HEK293 (cell line): Measurements from ENCODE around the gene KY.

Experiments
- CTCF ChIA-PET: fragments of 350-600 bp; formaldehyde crosslinking; extraction: SDS; loops from one replicate; lab custom pipeline; 2021; ENCODE audit warnings: antibody characterized with exemption; lab: Yijun Ruan, JAX
- POLR2A ChIA-PET: fragments of 300-600 bp; formaldehyde crosslinking; extraction: SDS; loops from one replicate; lab custom pipeline; 2020; ENCODE audit warnings: antibody characterized with exemption, inconsistent platforms; lab: Yijun Ruan, JAX
- H3K27ac ChIP-seq: fragments of 200-500 bp; sonication (Bioruptor generic); 2 replicates; pipeline ENCODE4 v1.5.1; 2014; ENCODE audit warnings: low read depth, low read length, control low read depth, inconsistent platforms; ENCODE audit errors: extremely low read depth
- H3K36me3 ChIP-seq, 2 experiments: fragments of 200-500 bp in 1 of 2; sonication (Bioruptor generic) in 1 of 2; 1 replicate in 1 of 2; 2 replicates in 1 of 2; pipeline ENCODE4 v1.5.1; 2014 to 2017; ENCODE audit warnings: inconsistent platforms in 2 of 2, low read length in 2 of 2; ENCODE audit not compliant: control insufficient read depth in 2 of 2, insufficient read depth in 1 of 2
- H3K4me1 ChIP-seq: fragments of 200-500 bp; sonication (Bioruptor generic); 2 replicates; pipeline ENCODE4 v1.5.1; 2014; ENCODE audit warnings: mild to moderate bottlenecking, low read length, inconsistent platforms; ENCODE audit not compliant: control insufficient read depth, insufficient read depth
- H3K4me3 ChIP-seq: 2 replicates; pipeline ENCODE4 v1.5.1; 2011; ENCODE audit warnings: low read depth, mild to moderate bottlenecking, control low read depth, low read length, moderate library complexity
- H3K9me3 ChIP-seq: fragments of 200-500 bp; sonication (Bioruptor generic); 2 replicates; pipeline ENCODE4 v1.5.1; 2014; ENCODE audit warnings: low read depth, low read length, inconsistent platforms; ENCODE audit not compliant: control insufficient read depth, insufficient read depth
- BCL11A ChIP-seq: fragments of 450-650 bp; formaldehyde crosslinking; IDR thresholded peaks from 2 replicates; pipeline ENCODE4 v1.5.1; 2016; ENCODE audit warnings: low read depth, missing biosample characterization, missing genetic modification characterization
- BCL11B ChIP-seq: fragments of 450-650 bp; formaldehyde crosslinking; IDR thresholded peaks from 2 replicates; pipeline ENCODE4 v1.5.1; 2016; ENCODE audit warnings: low read depth, missing biosample characterization, missing genetic modification characterization
- GFI1B ChIP-seq: fragments of 450-650 bp; formaldehyde crosslinking; IDR thresholded peaks from 2 replicates; pipeline ENCODE4 v1.5.1; 2016; ENCODE audit warnings: missing biosample characterization, missing genetic modification characterization
- INSM2 ChIP-seq: fragments of 450-650 bp; formaldehyde crosslinking; IDR thresholded peaks from 2 replicates; pipeline ENCODE4 v1.5.1; 2016; ENCODE audit warnings: missing biosample characterization, missing genetic modification characterization
- KLF8 ChIP-seq: fragments of 450-650 bp; formaldehyde crosslinking; IDR thresholded peaks from 2 replicates; pipeline ENCODE4 v1.5.1; 2016; ENCODE audit warnings: missing biosample characterization, missing genetic modification characterization
- KLF9 ChIP-seq: fragments of 450-650 bp; formaldehyde crosslinking; IDR thresholded peaks from 2 replicates; pipeline ENCODE4 v1.5.1; 2016; ENCODE audit warnings: missing biosample characterization, missing genetic modification characterization, low read depth
- MYNN ChIP-seq: fragments of 450-650 bp; formaldehyde crosslinking; IDR thresholded peaks from 2 replicates; pipeline ENCODE4 v1.5.1; 2016; ENCODE audit warnings: missing biosample characterization, missing genetic modification characterization, borderline replicate concordance
- PRDM6 ChIP-seq: fragments of 450-650 bp; formaldehyde crosslinking; IDR thresholded peaks from 2 replicates; pipeline ENCODE4 v1.5.1; 2017; ENCODE audit warnings: missing biosample characterization, missing genetic modification characterization
- YY1 ChIP-seq: fragments of 450-650 bp; formaldehyde crosslinking; IDR thresholded peaks from 2 replicates; pipeline ENCODE4 v1.5.1; 2018; ENCODE audit warnings: missing biosample characterization, missing genetic modification characterization
- ZBTB17 ChIP-seq: fragments of 450-650 bp; formaldehyde crosslinking; IDR thresholded peaks from 2 replicates; pipeline ENCODE4 v1.5.1; 2016; ENCODE audit warnings: missing biosample characterization, missing genetic modification characterization
- ZNF133 ChIP-seq: fragments of 450-650 bp; formaldehyde crosslinking; IDR thresholded peaks from 2 replicates; pipeline ENCODE4 v1.5.1; 2016; ENCODE audit warnings: missing biosample characterization, missing genetic modification characterization
- ZNF16 ChIP-seq: fragments of 450-650 bp; formaldehyde crosslinking; IDR thresholded peaks from 2 replicates; pipeline ENCODE4 v1.5.1; 2016; ENCODE audit warnings: low read depth, missing biosample characterization, missing genetic modification characterization
- ZNF280D ChIP-seq: fragments of 450-650 bp; formaldehyde crosslinking; IDR thresholded peaks from 2 replicates; pipeline ENCODE4 v1.5.1; 2016; ENCODE audit warnings: missing biosample characterization, missing genetic modification characterization
- ZNF354C ChIP-seq: fragments of 450-650 bp; formaldehyde crosslinking; IDR thresholded peaks from 2 replicates; pipeline ENCODE4 v1.5.1; 2016; ENCODE audit warnings: missing biosample characterization, missing genetic modification characterization, low read depth, borderline replicate concordance
- ZNF426 ChIP-seq: fragments of 450-650 bp; formaldehyde crosslinking; IDR thresholded peaks from 2 replicates; pipeline ENCODE4 v1.5.1; 2017; ENCODE audit warnings: missing biosample characterization, missing genetic modification characterization, mild to moderate bottlenecking, inconsistent platforms, moderate library complexity
- ZNF510 ChIP-seq: fragments of 450-650 bp; formaldehyde crosslinking; IDR thresholded peaks from 2 replicates; pipeline ENCODE4 v1.5.1; 2018; ENCODE audit warnings: mild to moderate bottlenecking, missing genetic modification characterization, missing biosample characterization; ENCODE audit not compliant: insufficient replicate concordance
- ZNF626 ChIP-seq: fragments of 450-650 bp; sonication (Bioruptor Pico); formaldehyde crosslinking; IDR thresholded peaks from 2 replicates; pipeline ENCODE4 v1.5.1; 2018; ENCODE audit warnings: missing biosample characterization, missing genetic modification characterization, inconsistent platforms
- ZNF639 ChIP-seq: fragments of 450-650 bp; formaldehyde crosslinking; IDR thresholded peaks from 2 replicates; pipeline ENCODE4 v1.5.1; 2016; ENCODE audit warnings: missing biosample characterization, missing genetic modification characterization
- ZNF792 ChIP-seq: fragments of 450-650 bp; formaldehyde crosslinking; IDR thresholded peaks from 2 replicates; pipeline ENCODE4 v1.5.1; 2016; ENCODE audit warnings: missing biosample characterization, missing genetic modification characterization
- ZSCAN23 ChIP-seq: fragments of 450-650 bp; formaldehyde crosslinking; IDR thresholded peaks from 2 replicates; pipeline ENCODE4 v1.5.1; 2016; ENCODE audit warnings: missing biosample characterization, missing genetic modification characterization
- ZSCAN4 ChIP-seq: fragments of 450-650 bp; formaldehyde crosslinking; IDR thresholded peaks from 2 replicates; pipeline ENCODE4 v1.5.1; 2017; ENCODE audit warnings: missing biosample characterization, missing genetic modification characterization

Gene KY

GRCh38 chr3:134649106-134649705 lies 1.6 kb downstream of the KY start:
- no peaks in the 10 kb centered on the region for H3K36me3 ChIP-seq
- TF ChIP-seq PRDM6 (tag by site-specific recombination) (no peak), INSM2 (tag by site-specific recombination) (no peak), GFI1B (tag by site-specific recombination) (no peak), MYNN (tag by site-specific recombination) (no peak)
- TF ChIP-seq, all 188 proteins: peak for 0
- Histone ChIP-seq H3K4me3 (no peak overlapping the region), H3K4me1 (no peaks in the 10 kb centered on the region), H3K27ac (no peak overlapping the region), H3K9me3 (no peaks in the 10 kb centered on the region)
- CTCF ChIA-PET: no interaction called here
- POLR2A ChIA-PET: no interaction called here

GRCh38 chr3:134647902-134648760 lies 2.7 kb downstream of the KY start:
- Histone ChIP-seq H3K27ac (no peak overlapping the region), H3K9me3 (no peaks in the 10 kb centered on the region), H3K36me3 (no peaks in the 10 kb centered on the region), H3K4me3 (no peak overlapping the region), H3K4me1 (no peaks in the 10 kb centered on the region)
- ChIA-PET POLR2A (no interaction called here), CTCF (interaction anchor here (0.6 to 1.0 kb wide), 2 partner anchors 9 to 47 kb away, joined by 3 read pairs; no protein-coding TSS in a partner anchor)
- TF ChIP-seq ZNF354C (tag by site-specific recombination): no peak
- TF ChIP-seq ZNF133: no peak
- no peak for TF ChIP-seq KLF8 (tag by site-specific recombination)
- no peak for TF ChIP-seq ZNF792 (tag by site-specific recombination)
- TF ChIP-seq YY1 (tag by site-specific recombination): no peak
- no peak for TF ChIP-seq ZNF639 (tag by site-specific recombination)
- no peak for TF ChIP-seq KLF9 (tag by site-specific recombination)
- TF ChIP-seq ZNF16 (tag by site-specific recombination): no peak
- TF ChIP-seq BCL11A (tag by site-specific recombination): no peak

GRCh38 chr3:134646086-134646485 lies 4.7 kb downstream of the KY start:
- H3K27ac ChIP-seq: no peak overlapping the region
- CTCF ChIA-PET: interaction anchor here (1.5 kb wide), 1 partner anchor 46 kb away, joined by 5 read pairs; no protein-coding TSS in a partner anchor
- POLR2A ChIA-PET: no interaction called here
- TF ChIP-seq ZSCAN4 (tag by site-specific recombination) (no peak), ZNF426 (no peak), ZNF626 (tag by site-specific recombination) (no peak), ZSCAN23 (no peak), ZNF280D (tag by site-specific recombination) (no peak), ZNF510 (tag by site-specific recombination) (no peak), BCL11B (tag by site-specific recombination) (no peak), ZBTB17 (tag by site-specific recombination) (no peak)

More at GRCh38 chr3:134646086-134646485, 4.7 kb downstream of the KY start:
- Histone ChIP-seq H3K9me3 (no peaks in the 10 kb centered on the region), H3K4me3 (no peak overlapping the region), H3K36me3 (no peaks in the 10 kb centered on the region), H3K4me1 (no peaks in the 10 kb centered on the region)
